ENCODE data around the gene AHCY.
"Not testable (repeated sequence)": the region's sequence is repeated elsewhere in the genome, so short reads cannot be mapped to it uniquely, and the experiment has no call there.

AHCY gene

DNA sequence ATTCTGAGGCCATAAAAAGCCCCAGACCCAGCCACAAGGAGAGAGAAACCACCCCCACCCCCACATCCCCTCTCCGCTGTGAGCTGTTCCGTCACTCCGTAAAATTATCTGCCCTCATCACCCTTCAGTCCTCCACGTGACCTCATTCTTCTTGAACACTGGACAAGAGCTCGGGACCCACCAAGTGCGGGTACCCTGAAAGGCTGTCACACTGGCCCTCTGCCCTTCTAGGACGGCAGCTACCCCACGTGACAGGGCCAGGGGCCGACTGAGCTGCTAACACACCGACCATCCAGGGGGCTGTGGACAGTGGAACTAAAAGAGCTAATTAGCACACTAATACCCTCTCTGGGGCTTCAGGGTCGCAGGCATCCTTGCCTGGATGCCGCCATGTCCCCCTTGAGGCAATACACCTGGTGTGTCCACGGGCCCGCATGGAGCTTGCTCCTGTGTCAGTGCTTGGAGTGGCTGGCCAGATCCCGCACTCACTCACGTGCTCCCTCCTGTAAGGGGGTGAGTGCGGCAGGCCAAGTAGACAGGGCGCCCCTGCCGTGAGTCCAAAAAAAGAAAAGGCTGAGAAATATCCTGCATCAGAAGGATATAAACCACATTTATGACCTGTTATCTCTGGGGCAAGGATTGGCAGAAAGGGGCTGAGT is 29.2 kb upstream of the AHCY start:
- TF ChIP-seq CTCF (IDR thresholded peaks at IDR 0.05; ENCODE audit: borderline replicate concordance, control extremely low read depth, extremely low read depth, insufficient read depth, missing control alignments): no peak
- in situ Hi-C loops (cut with MboI; ENCODE audit: low sequenced_read_pairs, unreplicated experiment): no loop called here
- no peak for DNase-seq (ENCODE audit: low spot score)

GRCh38 chr20:34331838-34332237 is 28.7 kb upstream of the AHCY start:
- no peak for TF ChIP-seq CTCF (IDR thresholded peaks at IDR 0.05; ENCODE audit: borderline replicate concordance, control extremely low read depth, extremely low read depth, insufficient read depth, missing control alignments)
- in situ Hi-C loops (cut with MboI; ENCODE audit: low sequenced_read_pairs, unreplicated experiment): no loop called here
- no peak for DNase-seq (ENCODE audit: low spot score)

- in situ Hi-C loops (cut with MboI; ENCODE audit: low sequenced_read_pairs, unreplicated experiment); DNase-seq (ENCODE audit: low spot score): not testable (repeated sequence)
Measured at GRCh38 chr20:34330861-34331544, 27.8 kb upstream of the AHCY start.

- in situ Hi-C loops (cut with MboI; ENCODE audit: low sequenced_read_pairs, unreplicated experiment): no loop called here
- TF ChIP-seq CTCF (IDR thresholded peaks at IDR 0.05; ENCODE audit: borderline replicate concordance, control extremely low read depth, extremely low read depth, insufficient read depth, missing control alignments): no peak
- DNase-seq (ENCODE audit: low spot score): no peak
Measured at GRCh38 chr20:34328928-34329677, 25.9 kb upstream of the AHCY start.

- in situ Hi-C loops (cut with MboI; ENCODE audit: low sequenced_read_pairs, unreplicated experiment); DNase-seq (ENCODE audit: low spot score): not testable (repeated sequence)
Measured at GRCh38 chr20:34328207-34328606, 25.1 kb upstream of the AHCY start.

GRCh38 chr20:34324541-34324940 is 21.4 kb upstream of the AHCY start:
- in situ Hi-C loops (cut with MboI; ENCODE audit: low sequenced_read_pairs, unreplicated experiment): no loop called here

More at GRCh38 chr20:34324541-34324940, 21.4 kb upstream of the AHCY start:
- no peak for TF ChIP-seq CTCF (IDR thresholded peaks at IDR 0.05; ENCODE audit: borderline replicate concordance, control extremely low read depth, extremely low read depth, insufficient read depth, missing control alignments)
- no peak for DNase-seq (ENCODE audit: low spot score)

Measured in GM13976 (cell line).